GM18502 (cell line): ENCODE measurements around the gene TBL2.
"Not testable (repeated sequence)": the region's sequence is repeated elsewhere in the genome, so short reads cannot be mapped to it uniquely, and the experiment has no call there.

Experiments used
- ATAC-seq: cut with Tn5 transposase; IDR thresholded peaks from one replicate; pipeline ENCODE4 v1.9.1; 2021; ENCODE audit warnings: mild to moderate bottlenecking; ENCODE audit not compliant: unreplicated experiment, poor library complexity

The TBL2 gene

GRCh38 chr7:73606801-73607691 lies 28.7 kb upstream of the TBL2 start:
- no peak for ATAC-seq

DNA sequence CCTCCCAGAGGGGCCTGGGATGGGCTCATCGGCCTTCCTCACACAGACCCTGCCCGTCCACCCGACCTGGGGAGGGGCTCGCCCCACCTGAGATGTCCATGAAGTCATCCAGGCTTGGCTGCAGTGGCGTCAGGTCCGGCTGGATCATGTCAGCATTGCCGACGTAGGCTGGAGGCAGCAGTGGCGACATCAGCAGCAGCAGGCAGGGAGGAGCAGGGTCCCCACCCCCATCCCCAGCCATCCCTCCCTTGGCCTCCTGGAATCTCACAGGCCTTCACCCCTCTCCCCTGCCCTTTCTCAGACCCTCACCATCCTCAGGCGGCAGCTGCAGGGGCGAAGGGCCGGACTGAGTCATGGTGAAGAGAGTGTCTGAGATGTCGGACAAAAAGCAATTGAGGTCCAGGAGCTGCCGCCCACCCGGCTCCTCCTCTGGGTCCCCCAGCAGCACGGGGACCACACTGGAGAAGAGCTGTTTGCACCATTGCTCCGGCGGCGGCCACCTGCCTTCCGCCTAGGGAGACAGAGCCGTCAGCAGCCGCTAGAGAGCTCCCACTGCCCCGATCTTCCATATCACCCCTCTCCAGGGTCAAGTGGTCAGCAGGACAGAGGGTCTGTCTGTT lies 27.3 kb upstream of the TBL2 start:
- no peak for ATAC-seq

DNA sequence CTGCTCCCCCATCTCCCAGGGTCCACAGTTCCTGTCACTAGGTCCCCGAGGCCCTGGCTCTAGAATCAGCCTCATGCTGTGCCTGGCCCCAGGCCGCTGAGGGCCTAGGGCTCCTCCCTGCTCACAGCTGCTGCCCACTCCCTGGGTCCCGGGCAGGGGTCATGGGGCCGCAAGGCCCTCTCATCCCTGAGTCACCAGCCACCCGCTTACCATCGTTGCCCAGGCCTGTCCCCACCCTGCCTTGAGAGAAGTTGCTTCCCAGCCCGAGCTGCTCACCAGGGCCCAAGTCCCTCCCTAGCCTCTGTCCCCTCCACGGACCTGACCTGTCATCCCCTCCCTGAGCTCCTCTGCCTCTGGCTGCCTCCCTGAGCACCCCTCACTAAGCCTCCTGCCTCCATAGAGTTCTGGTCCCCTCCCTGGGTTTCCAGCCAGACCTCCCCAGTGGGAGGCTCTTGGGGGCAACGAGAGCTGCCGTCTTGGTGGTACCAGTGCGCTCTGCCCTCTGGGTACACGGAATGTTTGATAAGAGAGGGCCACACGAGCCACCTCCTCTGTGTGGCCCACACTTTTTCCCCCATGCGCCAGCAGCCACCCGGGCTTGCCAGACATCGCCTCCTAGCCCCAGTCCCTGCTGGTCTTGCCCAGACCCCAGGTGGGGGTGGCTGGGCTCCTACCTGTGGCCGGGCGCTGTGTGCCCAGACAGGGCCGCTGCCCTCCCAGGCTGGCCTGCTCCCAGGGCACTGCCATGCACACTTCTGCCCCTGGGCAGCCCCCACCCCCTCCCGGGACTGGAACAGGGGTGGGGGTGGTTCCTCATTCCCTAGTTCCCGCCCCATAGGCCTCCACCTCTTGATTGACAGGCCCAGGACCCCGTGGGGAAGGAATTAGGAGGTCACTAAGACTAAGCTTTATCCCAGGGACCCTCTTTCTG lies 24.6 kb upstream of the TBL2 start:
- ATAC-seq: no peak

GRCh38 chr7:73599916-73600315 lies 21.5 kb upstream of the TBL2 start:
- no peak for ATAC-seq

GRCh38 chr7:73599151-73599882 lies 20.9 kb upstream of the TBL2 start:
- ATAC-seq: no peak

DNA sequence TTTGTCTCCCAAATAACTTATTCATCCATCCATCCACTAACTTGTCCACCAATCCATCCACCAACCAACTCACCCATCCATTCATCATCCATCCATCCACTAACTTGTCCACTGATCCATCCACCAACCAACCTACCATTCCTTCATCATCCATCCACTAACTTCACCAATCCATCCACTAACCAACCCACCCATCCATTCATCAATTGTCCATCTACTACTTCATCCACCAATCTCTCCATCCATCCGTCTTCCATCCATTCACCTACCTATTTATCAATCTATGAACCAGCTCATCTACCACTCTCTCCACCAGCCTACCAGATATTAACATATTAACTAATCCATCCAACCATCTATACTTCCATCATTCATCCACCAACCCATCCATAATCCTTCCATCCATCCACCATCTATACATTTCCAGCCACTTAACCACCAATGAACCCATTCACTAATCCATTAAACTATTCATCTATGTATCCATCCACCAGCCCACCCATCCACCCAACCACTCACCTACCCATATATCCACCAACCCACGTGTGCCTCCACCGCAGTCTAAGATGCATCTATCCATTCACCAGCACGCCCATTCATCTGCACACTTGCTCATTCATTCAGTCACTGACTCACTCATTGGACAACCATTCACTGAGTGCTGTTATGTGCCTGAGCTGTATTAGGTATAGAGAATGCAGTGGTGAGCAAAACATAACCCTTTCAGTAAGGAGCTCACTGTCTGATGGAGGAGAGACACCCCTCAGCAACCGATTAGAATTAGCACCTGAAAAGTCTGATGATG lies 19.8 kb upstream of the TBL2 start:
- ATAC-seq: no peak

GRCh38 chr7:73596191-73597065 lies 18.0 kb upstream of the TBL2 start:
- ATAC-seq: no peak

GRCh38 chr7:73595358-73595757 lies 17.0 kb upstream of the TBL2 start:
- ATAC-seq: no peak

- no peak for ATAC-seq
Measured at GRCh38 chr7:73593207-73594045, 15.0 kb upstream of the TBL2 start.

- no peak for ATAC-seq
Measured at GRCh38 chr7:73586911-73587310, 8.5 kb upstream of the TBL2 start.

GRCh38 chr7:73585196-73585595 lies 6.8 kb upstream of the TBL2 start:
- no peak for ATAC-seq

DNA sequence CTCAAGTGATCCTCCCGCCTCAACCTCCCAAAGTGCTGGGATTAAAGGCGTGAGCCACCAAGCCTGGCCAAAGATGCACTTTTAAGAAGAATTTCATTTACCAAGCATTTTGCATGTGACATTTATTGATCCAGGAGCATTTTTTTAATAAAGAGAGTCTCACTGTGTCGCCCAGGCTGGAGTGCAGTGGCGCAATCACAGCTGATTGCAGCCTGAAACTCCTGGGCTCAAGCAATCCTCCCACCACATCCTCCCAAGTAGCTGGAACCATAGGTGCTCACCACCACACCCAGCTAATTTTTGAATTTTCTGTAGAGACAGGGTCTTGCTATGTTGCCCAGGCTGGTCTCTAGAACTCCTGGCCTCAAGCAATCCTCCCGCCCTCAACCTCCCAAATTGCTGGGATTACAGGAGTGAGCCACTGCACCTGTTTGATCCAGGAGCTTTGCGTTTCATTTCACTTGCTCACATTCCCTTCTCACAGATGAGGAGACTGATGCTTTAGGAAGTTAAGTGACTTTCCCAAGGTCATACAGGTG lies 4.4 kb upstream of the TBL2 start:
- no peak for ATAC-seq

DNA sequence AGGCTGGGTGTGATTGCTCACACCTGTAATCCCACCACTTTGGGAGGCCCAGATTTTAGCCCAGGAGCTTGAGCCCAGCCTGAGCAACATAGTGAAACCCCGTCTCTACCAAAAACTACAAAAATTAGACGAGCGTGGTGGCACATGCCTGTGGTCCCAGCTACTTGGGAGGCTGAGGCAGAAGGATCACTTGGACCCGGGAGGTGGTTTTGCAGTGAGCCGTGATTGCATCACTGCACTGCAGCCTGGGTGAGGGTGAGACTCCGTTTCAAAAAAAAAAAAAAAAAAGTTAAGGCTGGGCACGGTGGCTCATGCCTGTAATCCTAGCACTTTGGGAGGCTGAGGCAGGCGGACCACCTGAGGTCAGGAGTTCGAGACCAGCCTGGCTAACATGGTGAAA lies 2.6 kb upstream of the TBL2 start:
- not testable (repeated sequence) for ATAC-seq

- ATAC-seq: peak; percentile 21
Measured at GRCh38 chr7:73577627-73578341, 595 bp downstream of the TBL2 start.

DNA sequence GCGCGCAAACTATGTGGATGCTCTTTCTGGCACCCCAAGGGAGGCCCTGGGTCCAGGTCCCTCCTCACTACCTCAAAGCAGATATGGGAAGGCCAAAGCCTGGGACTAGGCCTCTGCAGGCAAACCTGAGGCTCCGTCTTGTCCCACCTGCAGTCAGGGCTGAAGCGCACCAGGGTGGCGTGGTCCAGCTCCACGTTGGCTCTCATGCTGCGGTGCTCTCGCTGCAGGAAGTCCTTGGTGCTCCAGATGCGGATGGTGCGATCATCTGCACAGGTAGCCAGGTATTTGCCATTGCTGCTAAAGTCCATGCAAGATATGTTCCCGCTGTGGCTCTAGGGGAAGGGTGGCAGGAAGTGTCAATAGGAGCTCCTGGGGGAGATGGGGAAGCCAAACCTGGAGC lies 4.6 kb downstream of the TBL2 start:
- no peak for ATAC-seq

- no peak for ATAC-seq
Measured at GRCh38 chr7:73573276-73573675, 5.1 kb downstream of the TBL2 start.

DNA sequence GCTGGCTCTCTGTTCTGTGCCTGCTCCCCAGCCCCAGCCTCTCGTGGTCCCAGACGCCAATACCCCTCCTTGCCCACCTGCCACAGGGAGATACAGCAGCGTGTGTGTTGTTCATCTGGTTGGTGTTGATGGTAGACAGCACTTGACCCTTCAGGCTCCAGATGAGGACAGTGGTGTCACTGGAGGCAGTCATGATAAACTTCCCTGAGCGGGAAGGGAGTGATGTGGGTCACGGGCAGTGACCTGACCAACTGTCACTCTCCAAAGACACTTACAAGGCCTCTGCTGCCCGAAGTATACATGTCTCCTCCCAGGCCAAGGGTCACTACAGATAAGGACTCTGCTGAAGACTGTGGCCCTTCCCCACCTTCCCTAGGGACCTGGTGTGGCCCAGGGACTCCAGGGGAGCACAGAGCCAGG lies 5.6 kb downstream of the TBL2 start:
- ATAC-seq: no peak
